Epithelial cell of esophagus (primary cell): ENCODE measurements around the gene ACTA2.

Experiments
- DNase-seq: peaks from one replicate; pipeline ENCODE4 v3.0.0; 2010; ENCODE audit warnings: low read depth
- H3K4me3 ChIP-seq: 2 replicates; pipeline ENCODE4 v1.5.1; 2011; ENCODE audit warnings: mild to moderate bottlenecking, low read length, control low read depth
- CTCF ChIP-seq: IDR thresholded peaks from 2 replicates; pipeline ENCODE4 v1.5.1; 2011; ENCODE audit warnings: low read depth, mild to moderate bottlenecking, low read length, control low read depth, inconsistent platforms; ENCODE audit not compliant: insufficient read depth; ENCODE audit errors: missing control alignments

Gene ACTA2

DNA sequence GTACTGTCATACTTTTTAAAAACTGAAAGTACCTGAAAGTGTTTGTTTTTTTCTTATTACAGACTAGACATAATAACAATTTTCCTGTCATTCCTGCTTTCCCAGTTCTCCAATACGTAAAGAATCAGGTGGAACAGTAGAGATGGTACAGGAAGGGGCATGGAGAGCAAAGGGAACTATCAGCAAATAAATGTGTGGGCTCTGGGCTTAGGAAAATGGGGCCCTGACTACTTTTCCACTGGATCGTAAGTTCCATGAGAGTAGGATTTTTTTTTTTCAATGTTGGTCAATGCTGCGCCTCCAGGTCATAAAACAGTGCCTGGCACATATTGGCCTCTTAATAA lies 22.8 kb upstream of the ACTA2 start:
- DNase-seq, result no peak
- peak overlapping the region; percentile 67 for H3K4me3 ChIP-seq
- TF ChIP-seq CTCF, result no peak

- DNase-seq, result no peak
- no peak for TF ChIP-seq CTCF
- peak overlapping the region; percentile 67 for H3K4me3 ChIP-seq
These were observed 22.1 kb upstream of the ACTA2 start for GRCh38 chr10:88974446-88975376.

GRCh38 chr10:88974012-88974411 lies 21.4 kb upstream of the ACTA2 start:
- H3K4me3 ChIP-seq, result no peak overlapping the region
- TF ChIP-seq CTCF, result no peak
- DNase-seq, result no peak

GRCh38 chr10:88971221-88972061 lies 18.9 kb upstream of the ACTA2 start:
- H3K4me3 ChIP-seq, result no peak overlapping the region
- TF ChIP-seq CTCF, result no peak
- DNase-seq, result no peak

DNA sequence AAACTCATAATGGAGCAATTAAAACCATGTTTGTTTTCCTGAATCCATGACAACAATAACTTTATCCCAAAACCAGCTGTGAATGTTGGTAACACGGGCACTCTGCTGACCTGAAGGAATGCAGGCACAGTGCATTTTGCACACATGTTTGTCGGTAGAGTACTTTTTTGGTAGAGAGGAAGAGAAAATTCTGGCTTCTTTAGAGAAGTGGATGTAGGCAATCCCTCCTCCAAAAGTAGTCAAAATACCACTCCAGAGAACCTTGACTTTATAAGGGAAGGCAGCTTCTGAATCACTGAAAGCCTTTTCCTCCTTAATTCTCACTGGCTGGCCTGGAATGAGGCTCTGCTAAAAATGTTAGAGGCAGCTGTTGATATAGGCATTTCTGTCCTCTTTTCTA lies 15.8 kb upstream of the ACTA2 start:
- no peak for DNase-seq
- no peak for TF ChIP-seq CTCF
- no peak overlapping the region for H3K4me3 ChIP-seq

GRCh38 chr10:88966797-88967196 lies 14.2 kb upstream of the ACTA2 start:
- TF ChIP-seq CTCF, result no peak
- H3K4me3 ChIP-seq, result no peak overlapping the region
- no peak for DNase-seq
